Esophagus muscularis mucosa (tissue), 3 donors: ENCODE results near the gene PRX.

Experiments
- CTCF ChIP-seq, 3 experiments: fragments of 200-600 bp in 2 of 3; fragments of 450-650 bp in 1 of 3; sonication (generic) in 2 of 3; IDR thresholded peaks; one replicate each; pipeline ENCODE4 v1.5.1; 2017 to 2019; ENCODE audit warnings: antibody characterized with exemption in 3 of 3, mild to moderate bottlenecking in 2 of 3, moderate library complexity in 1 of 3
- EP300 ChIP-seq: sonication (generic); formaldehyde crosslinking; IDR thresholded peaks from one replicate; pipeline ENCODE4 v1.6.1; 2017; ENCODE audit warnings: antibody characterized with exemption

- no peak for TF ChIP-seq EP300
- no peak for TF ChIP-seq CTCF (IDR thresholded peaks at IDR 0.05)
Observed at GRCh38 chr19:40374084-40374483, 39.1 kb downstream of the PRX start.
